COLO829 (cell line): ENCODE measurements around the gene ENTHD1.
A peak's percentile ranks its signal among the peaks of the same experiment; 100 is the strongest.
"Not testable (repeated sequence)": the region's sequence is repeated elsewhere in the genome, so short reads cannot be mapped to it uniquely, and the experiment has no call there.

ENCODE experiments used
- DNase-seq: peaks from one replicate; pipeline ENCODE4 v3.0.0; 2012; ENCODE audit warnings: low spot score

Gene ENTHD1

DNA sequence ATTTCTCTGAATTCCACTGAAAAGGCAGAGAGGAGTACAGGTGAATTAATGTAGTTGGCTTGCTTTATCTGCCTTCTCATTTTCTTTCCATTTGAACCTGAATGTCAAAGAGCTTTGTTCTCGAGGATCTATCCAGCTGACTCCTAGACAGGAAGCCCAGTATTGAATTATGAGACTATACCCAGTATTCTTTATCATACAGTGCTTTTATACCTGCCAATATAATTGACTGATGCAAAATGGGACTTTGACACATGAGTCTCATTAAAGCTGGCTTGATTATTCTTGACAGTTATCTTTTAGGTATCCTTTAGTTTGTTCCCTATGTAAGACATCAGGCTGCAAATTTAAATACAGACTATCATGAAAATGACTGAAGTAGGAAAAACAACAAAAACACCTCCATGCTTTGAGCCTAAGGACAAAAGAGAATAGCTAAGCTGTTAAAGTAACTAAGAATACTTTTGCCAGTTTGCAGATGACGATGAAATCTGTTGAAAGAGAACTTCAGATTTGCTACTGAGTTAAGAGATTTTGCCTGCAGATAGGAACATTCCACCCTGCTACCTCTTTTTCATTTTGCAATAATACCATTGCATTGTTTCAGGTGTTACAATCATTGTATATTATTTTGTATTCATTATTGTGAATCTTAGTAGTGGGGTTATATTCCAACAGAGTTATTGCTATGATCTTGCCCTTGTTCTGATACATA lies 117.1 kb downstream of the ENTHD1 start:
- no peak for DNase-seq

DNA sequence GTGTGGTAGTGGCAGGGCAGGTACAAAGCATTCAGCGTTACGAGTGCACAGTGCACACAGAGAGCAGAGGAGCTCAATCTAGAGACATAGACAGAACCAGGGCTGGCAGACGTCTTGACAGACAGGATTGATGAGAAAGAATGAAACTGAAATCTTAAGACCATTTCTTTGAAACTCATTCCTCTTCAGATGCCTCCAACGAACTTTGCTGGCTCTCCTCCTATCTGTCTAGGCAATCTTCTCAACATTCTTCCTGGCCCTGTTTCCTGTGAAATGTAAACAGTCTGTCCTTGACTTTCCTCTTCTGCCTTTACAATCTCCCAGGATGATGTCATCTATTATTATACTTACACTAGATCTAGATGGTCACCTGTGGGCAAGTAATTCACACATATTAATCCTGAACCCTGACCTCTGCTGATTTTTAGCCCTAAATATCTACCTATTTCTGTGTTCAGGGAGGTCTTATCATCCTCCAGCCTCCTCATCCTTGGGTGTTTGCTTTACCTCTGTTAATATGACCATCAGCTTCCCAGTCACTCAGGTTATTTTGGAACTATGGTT lies 119.5 kb downstream of the ENTHD1 start:
- no peak for DNase-seq

GRCh38 chr22:39773503-39773902 lies 120.1 kb downstream of the ENTHD1 start:
- no peak for DNase-seq

DNA sequence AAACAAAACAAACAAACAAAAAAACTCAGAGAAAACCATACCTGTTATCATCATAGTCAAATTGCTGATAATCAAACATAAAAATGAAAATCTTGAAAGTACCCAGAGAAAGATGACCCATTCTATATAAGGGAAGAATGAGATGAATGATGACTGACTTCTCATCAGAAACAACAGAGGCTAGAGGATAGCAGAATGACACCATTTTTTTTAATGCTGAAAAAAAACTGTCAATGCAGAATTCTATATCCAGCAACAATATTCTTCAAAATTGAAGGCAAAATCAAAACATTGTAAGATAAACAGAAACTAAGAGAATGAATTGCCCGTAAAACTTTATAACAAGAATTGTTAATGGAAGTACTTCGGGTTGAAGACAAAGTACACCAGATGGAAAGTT lies 122.1 kb downstream of the ENTHD1 start:
- no peak for DNase-seq

DNA sequence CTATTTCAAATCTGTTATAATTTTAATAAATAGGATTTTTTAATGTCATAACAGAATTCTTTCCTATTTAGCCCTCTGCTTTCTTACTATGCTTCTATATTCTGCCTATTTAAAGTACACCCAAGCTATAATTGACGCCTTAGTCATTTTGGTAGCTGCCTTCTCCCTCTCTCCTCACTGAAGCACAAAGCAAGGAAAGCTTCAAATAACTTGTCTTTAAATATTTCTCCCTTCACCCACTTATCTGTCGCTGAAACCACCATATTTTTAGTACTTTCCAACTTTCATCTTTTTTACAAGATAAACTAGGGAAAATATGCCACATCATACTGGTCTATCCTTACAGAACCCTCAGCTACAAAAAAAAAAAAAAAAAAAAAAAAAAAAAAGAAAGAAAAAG lies 127.9 kb downstream of the ENTHD1 start:
- no peak for DNase-seq

GRCh38 chr22:39765046-39765445 lies 128.5 kb downstream of the ENTHD1 start:
- DNase-seq, result no peak

DNA sequence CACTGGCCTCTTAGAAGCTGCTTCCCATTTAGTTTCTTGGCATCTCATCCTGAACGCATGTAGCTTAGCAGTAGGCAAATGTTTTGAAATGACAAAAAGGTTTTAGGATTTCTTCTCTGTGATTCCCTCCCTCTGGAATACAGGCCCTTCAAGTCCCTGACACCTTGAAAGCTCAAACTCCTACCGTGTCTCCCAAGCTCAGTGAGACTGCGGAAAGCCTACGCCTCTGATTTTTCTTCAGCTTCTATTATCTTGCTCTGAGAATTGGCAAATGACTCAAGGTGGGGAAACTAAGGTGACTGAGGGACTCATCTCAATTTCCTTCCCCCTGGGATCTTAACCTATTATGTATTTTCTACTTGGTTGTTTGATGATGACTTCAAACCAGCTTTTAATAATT lies 130.3 kb downstream of the ENTHD1 start:
- DNase-seq, result no peak

GRCh38 chr22:39750759-39751158 lies 142.8 kb downstream of the ENTHD1 start:
- DNase-seq, result no peak

DNA sequence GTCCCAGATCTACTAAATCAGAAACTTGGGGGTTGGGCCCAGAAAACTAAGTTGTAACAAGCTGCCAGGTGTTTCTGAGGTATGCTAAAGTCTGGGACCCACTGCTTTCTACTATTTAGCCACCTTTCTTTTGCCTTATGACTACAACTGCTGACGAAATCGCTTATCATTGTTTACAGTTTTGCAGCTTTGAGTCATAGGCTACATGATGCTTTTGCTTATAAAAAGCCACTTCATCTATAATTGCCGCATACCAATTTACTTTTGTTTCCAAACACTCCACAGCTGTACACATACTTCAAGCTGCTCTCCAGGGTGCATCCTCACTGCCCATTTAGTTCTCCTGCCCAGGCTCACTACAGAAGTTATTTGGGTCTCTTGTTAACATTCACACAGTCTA lies 144.7 kb downstream of the ENTHD1 start:
- DNase-seq, result peak; percentile 37

GRCh38 chr22:39746600-39747262 lies 146.8 kb downstream of the ENTHD1 start:
- no peak for DNase-seq

- no peak for DNase-seq
Measured at GRCh38 chr22:39745789-39746188, 147.8 kb downstream of the ENTHD1 start.

- DNase-seq, result no peak
Measured at GRCh38 chr22:39744353-39744752, 149.2 kb downstream of the ENTHD1 start.

DNA sequence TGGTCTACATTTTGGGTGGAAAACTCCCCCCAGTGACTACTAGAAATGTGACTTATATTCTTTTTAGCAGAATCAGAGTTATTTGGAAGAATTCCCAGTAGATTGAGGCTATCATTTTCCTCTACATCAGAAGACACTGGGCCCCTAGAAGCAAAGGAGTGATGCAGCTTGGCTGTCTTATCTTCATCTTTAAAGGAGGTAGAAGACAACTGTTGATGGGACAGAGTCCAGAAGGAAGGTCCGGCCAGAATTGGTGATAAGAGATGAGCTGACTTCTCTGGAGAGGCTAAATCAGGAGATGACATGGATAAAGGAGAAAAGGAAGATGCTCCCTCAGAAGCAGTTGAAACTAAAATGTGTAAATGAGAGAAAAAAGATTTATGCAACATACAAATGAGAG lies 149.6 kb downstream of the ENTHD1 start:
- no peak for DNase-seq

DNA sequence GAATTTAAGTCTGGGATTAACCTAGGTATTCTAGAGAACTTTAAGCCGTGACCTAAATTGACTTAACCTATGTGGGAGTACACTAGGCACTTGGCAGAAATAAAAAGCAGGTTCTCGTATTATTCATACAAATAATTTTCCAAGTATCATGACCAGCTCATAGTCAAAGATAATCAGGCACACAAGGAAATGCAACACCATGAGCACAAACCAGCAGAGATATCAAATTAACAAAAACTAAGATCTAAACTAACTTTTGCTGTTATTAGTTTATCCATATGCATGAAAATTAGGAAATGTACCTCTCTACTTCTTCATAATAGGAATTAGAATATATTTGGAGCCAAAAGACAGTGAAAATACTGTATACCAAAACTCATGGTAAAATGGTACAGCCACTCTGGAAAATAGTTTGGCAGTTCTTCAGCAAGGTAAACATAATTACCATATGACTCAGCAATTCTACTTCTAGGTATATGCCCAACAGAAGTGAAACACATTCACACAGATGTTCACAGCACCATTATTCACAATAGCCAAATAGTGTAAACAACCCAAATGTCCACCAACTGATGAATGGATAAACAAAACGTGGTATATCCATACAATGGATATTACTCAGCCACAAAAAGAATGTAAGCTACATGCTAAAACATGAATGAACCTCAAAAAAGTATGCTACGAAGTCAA lies 154.1 kb downstream of the ENTHD1 start:
- no peak for DNase-seq

DNA sequence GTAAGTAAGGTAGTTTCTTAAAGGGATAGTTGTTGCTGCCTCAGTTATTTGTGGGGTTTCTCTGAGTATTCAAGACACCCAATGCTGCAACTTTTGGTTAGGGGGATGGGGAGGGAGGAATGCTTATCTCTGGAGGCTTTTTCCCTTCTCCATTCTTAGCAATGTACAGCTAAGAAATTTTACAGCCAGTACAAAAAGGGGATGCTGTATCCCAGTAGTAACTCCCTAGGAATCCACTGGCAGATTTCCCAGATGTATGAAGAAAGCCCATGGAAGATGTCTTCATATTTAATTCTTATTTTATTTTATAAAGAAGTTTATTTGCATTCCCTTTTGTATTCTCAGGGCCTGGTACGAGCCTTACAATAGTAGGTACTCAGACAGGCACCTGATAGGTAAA lies 154.8 kb downstream of the ENTHD1 start:
- no peak for DNase-seq

DNA sequence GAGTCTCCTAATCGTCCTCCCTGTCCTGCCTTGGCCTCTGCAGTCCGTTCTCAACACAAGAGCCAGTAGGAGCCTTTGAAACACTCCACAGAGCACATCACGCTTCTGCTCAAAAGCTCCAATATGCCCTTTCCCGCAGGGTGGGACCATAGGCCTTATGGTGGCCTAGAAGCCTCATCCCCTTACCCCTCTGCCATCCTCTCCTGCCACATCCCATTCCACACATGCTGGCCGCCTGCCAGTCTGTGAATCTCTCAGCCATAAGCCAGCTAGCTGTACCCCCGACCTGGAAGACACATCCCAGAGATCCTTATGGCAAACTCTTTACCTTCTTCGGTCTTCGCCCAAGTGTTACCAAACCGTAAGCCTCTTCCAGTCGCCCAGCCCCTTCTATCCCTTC lies 157.8 kb downstream of the ENTHD1 start:
- DNase-seq, result no peak

- no peak for DNase-seq
Measured at GRCh38 chr22:39734866-39735265, 158.7 kb downstream of the ENTHD1 start.

DNA sequence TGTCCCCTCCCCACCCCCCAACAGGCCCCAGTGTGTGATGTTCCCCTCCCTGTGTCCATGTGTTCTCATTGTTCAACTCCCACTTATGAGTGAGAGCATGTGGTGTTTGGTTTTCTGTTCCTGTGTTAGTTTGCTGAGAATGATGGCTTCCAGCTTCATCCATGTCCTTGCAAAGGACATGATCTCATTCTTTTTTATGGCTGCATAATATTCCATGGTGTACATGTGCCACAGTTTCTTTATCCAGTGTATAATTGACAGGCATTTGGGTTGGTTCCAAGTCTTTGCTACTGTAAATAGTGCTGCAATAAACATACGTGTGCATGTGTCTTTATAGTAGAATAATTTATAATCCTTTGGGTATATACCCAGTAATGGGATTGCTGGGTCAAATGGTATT lies 159.5 kb downstream of the ENTHD1 start:
- not testable (repeated sequence) for DNase-seq

DNA sequence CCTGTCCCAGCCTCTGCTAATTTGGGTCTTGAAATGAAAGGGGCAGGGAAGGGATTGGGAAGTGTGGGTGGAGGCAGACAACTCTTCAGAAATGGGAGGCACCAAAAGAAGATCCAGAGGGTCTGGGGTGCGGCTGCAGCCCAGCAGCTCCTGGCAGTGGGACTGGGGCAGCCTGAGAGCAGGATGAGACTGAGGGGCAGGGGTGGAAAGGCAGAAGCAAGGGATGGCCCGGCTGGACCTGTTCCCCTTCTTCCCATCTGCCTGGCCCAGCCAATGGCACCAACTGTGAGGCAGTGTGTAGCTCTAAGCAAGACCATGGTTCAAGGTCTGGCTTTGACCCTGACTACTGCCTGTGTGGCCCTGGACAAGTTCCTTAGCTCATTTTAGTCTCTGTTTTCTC lies 160.4 kb downstream of the ENTHD1 start:
- DNase-seq, result no peak

DNA sequence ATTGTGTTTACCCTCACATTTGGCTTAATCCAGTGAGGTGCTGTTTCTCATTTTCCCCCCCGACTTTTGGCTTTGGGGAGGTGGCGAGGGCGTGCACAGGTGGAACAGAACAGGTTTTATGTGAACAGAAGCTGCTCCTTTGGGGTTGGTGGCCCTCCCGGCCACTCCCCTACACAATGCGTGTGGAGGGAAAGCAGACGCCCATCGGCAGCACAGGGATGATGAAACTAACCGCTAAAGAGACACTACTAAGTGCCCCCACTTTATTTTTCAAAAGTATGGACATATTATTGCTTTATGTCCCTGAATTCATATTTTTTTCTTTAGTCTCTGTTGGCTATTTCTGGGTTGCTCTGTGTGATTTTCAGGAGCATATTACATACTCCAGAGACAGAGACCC lies 160.9 kb downstream of the ENTHD1 start:
- DNase-seq, result no peak

DNA sequence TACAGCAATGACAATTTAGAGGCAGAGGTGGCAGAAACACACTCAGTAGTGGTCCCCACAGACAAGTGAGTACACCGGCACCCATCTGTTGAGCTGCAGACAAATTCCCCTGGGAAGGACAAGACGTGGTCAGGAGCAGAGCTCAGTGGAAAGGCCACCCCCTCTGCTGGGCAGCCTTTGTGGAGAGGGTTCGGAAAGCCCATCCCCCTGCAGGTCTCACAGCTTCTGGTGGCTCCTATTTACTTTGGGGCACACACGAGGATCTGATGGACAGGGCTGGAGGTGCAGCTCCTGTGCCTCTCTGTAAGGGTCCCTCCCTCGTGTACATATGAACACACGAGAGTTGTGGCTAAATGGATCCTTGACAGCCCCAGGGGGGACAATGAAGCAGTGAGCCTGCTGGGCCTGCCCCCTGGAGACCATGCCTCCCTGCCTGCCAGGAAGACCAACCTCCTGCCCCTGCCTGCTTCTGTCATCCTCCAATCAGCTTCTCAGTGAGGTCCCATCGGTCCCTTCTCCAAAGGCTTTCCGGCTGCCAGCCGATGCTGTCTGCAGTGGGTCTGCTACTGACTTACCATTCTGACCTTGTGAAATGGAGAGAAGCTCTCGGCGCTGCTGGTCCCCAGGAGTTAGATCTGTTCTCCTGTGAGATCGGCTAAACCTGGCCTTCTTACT lies 161.5 kb downstream of the ENTHD1 start:
- no peak for DNase-seq

- no peak for DNase-seq
Measured at GRCh38 chr22:39731481-39731880, 162.1 kb downstream of the ENTHD1 start.
